Subcutaneous adipose tissue (tissue), 4 donors: ENCODE results near the gene ATG10. TPM values are rescaled to one million over a fixed set of nuclear protein-coding genes. Genes with fewer than 3 reads are reported as not detected.

ENCODE experiments used
- CTCF ChIP-seq: fragments of 450-650 bp; IDR thresholded peaks from one replicate; pipeline ENCODE4 v1.5.1; 2016; ENCODE audit warnings: low read depth, mild to moderate bottlenecking, control low read depth, antibody characterized with exemption, moderate library complexity
- total RNA-seq, 4 donors: library from RNA; depleted of rRNA; stranded (reverse); fragments of >200 nt; gene quantifications; one replicate each; pipeline ENCODE4 v1.1.0, GENCODE V29; 2016

The ATG10 gene
- total RNA-seq, 4 donors from 2014 or later: 7.0 to 17.9 (median 7.6) TPM

GRCh38 chr5:82246960-82247574 is 275.2 kb downstream of the ATG10 start:
- no peak for TF ChIP-seq CTCF

- TF ChIP-seq CTCF: no peak
These were observed 280.9 kb downstream of the ATG10 start for GRCh38 chr5:82252744-82253143.

- TF ChIP-seq CTCF: no peak
These were observed 284.0 kb downstream of the ATG10 start for GRCh38 chr5:82255844-82256243.

GRCh38 chr5:82257247-82257646 is 285.4 kb downstream of the ATG10 start:
- TF ChIP-seq CTCF: no peak

- no peak for TF ChIP-seq CTCF
These were observed 285.9 kb downstream of the ATG10 start for GRCh38 chr5:82257729-82258128.

- TF ChIP-seq CTCF: no peak
These were observed 287.5 kb downstream of the ATG10 start for GRCh38 chr5:82259172-82259800.

GRCh38 chr5:82265047-82265446 is 293.2 kb downstream of the ATG10 start:
- TF ChIP-seq CTCF: no peak
